ENCODE results near the gene BTLA.
"Not testable (repeated sequence)": the region's sequence is repeated elsewhere in the genome, so short reads cannot be mapped to it uniquely, and the experiment has no call there.

Gene BTLA

GRCh38 chr3:112498914-112499711, at the start of gene BTLA:
Gene BTLA, minus strand, starts transcription at chr3:112499472. Its CDS starts 114 bp downstream, at chr3:112499358.
- peak within 1 kb of the TSS; percentile 89 for H3K4me3 ChIP-seq (ENCODE audit: low read length)
- TF ChIP-seq ZNF274 (IDR thresholded peaks at IDR 0.05; ENCODE audit: low read depth, low read length): no peak

DNA sequence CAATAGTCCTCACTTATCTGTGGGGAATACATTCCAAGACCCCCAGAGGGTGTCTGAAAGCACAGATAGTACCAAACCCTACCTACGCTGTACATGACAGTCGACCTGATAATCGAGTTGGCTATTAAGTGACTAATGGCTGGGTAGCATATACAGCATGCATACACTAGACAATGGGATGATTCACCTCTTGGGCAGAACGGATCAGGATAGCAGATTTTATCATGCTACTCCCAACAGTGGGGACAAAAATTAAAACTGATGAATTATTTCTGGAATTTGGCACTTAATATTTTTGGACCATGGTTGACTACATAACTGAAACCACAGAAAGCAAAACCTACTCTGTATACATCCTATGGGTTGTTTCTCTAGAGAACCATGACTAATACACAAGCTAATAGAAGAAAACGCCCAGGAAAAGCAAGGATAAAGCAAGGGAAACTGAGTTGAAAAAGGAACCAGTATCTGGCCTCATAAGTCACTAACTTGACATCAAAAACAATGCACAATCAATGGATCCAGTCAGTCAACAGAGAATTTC, 47.0 kb upstream of the BTLA start:
- no peak overlapping the region for H3K4me3 ChIP-seq (ENCODE audit: low read length)
- TF ChIP-seq ZNF274 (IDR thresholded peaks at IDR 0.05; ENCODE audit: low read depth, low read length): no peak

GRCh38 chr3:112539825-112540650, 40.8 kb upstream of the BTLA start:
- TF ChIP-seq ZNF274 (IDR thresholded peaks at IDR 0.05; ENCODE audit: low read depth, low read length): no peak
- H3K4me3 ChIP-seq (ENCODE audit: low read length): no peak overlapping the region

DNA sequence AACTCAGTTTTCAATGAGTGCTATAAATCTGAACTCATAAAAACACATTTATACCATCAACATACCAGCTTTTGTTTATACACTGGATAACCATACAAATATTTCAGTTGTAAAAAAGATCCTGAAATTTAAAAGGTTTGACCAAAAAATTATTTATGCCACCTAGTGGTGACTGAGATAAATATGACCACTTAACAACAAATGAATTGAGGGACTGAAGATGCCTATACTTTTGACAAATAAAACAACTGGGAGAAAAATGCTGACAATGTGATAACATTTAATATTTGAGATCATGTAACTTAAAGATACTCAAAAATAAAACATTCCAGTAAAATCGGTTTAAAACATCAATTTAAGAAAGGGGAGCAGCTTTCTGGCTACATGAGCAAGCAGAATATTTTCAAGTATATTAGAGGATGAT, 32.1 kb upstream of the BTLA start:
- no peak for TF ChIP-seq ZNF274 (IDR thresholded peaks at IDR 0.05; ENCODE audit: low read depth, low read length)
- H3K4me3 ChIP-seq (ENCODE audit: low read length): no peak overlapping the region

GRCh38 chr3:112530573-112530972, 31.3 kb upstream of the BTLA start:
- H3K4me3 ChIP-seq (ENCODE audit: low read length): no peak overlapping the region
- no peak for TF ChIP-seq ZNF274 (IDR thresholded peaks at IDR 0.05; ENCODE audit: low read depth, low read length)

- not testable (repeated sequence) for H3K4me3 ChIP-seq (ENCODE audit: low read length)
These were observed 24.9 kb upstream of the BTLA start for GRCh38 chr3:112524127-112524526.

DNA sequence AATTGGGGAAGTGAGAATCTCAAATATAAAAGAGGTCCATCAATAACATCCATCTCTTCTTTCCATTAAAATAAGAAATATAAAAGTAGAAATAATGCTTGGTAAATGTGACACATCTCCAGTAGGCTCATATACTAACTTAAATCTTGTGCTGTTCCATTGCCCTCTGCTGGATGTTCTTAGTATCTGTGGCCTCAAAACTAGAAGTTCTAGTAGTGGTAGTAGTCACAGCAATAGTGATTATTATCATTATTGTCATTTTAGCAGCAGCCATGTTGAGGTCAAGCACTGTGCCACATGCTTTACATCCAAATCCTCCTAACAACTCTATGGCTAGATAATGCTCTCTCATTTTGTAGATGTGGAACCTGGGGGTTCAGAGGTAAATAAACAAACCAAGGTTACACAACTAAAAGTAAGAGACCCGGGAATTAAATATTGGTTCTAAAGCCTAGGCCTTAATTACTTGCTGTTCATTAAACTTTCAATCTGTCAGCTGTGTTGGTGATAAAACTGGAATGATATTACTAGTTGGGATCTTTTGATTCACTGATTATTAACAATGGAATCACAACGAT, 20.2 kb upstream of the BTLA start:
- no peak for TF ChIP-seq ZNF274 (IDR thresholded peaks at IDR 0.05; ENCODE audit: low read depth, low read length)
- H3K4me3 ChIP-seq (ENCODE audit: low read length): no peak overlapping the region

GRCh38 chr3:112518970-112519369, 19.7 kb upstream of the BTLA start:
- H3K4me3 ChIP-seq (ENCODE audit: low read length): not testable (repeated sequence)

DNA sequence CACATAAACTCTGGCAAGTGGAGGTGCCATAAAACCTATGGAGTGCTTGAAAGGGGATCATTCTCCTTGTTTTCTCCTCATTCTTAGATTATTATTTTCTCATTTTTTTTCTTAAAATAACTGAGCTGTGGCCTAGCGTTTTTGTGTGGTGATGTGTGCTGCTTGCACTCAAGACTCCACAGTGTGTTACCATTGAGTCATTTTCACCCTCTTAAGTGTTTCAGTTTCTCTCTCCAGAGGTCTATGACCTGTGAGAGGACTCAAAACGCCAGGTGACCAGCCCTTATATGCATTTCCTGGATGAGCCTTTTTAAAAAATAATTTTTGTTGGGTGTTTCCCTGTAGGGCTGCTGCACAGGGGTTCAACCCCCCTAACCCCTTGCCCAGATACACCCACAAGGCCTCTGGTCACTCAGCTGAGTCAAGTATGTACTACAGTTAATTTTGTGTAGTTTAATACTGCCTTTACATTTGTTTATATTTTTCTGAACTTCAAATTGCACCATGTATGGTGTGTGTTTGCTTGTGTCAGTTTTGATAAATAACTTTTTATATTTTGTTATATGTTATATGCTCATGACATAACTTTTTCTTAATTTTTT, 15.4 kb upstream of the BTLA start:
- H3K4me3 ChIP-seq (ENCODE audit: low read length): no peak overlapping the region; the same call in 1 of the 2 replicates
- no peak for TF ChIP-seq ZNF274 (IDR thresholded peaks at IDR 0.05; ENCODE audit: low read depth, low read length)

GRCh38 chr3:112512320-112512719, 13.0 kb upstream of the BTLA start:
- TF ChIP-seq ZNF274 (IDR thresholded peaks at IDR 0.05; ENCODE audit: low read depth, low read length): no peak
- no peak overlapping the region for H3K4me3 ChIP-seq (ENCODE audit: low read length)

- no peak for TF ChIP-seq ZNF274 (IDR thresholded peaks at IDR 0.05; ENCODE audit: low read depth, low read length)
- no peak overlapping the region for H3K4me3 ChIP-seq (ENCODE audit: low read length)
These were observed 9.6 kb upstream of the BTLA start for GRCh38 chr3:112508860-112509259.

DNA sequence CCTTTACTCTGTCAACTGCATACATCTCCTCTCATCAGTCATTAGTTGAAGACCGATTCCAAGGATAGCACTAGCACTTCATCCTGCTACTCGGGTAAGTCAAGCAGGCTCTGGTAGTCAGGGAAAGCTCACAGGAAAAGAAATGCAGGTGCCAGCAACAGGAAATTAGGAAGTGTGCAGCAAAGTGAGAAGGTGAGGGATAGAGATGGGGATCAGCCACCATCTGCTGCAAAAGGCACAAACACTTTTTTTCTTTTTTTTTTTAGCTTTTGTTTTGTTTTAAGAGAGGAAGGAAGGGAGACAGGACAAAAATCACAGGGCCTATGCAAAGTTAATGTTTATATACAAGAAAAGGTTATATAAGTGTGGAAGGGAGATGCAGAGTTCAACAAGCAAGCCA, 9.0 kb upstream of the BTLA start:
- H3K4me3 ChIP-seq (ENCODE audit: low read length): no peak overlapping the region
- no peak for TF ChIP-seq ZNF274 (IDR thresholded peaks at IDR 0.05; ENCODE audit: low read depth, low read length)

DNA sequence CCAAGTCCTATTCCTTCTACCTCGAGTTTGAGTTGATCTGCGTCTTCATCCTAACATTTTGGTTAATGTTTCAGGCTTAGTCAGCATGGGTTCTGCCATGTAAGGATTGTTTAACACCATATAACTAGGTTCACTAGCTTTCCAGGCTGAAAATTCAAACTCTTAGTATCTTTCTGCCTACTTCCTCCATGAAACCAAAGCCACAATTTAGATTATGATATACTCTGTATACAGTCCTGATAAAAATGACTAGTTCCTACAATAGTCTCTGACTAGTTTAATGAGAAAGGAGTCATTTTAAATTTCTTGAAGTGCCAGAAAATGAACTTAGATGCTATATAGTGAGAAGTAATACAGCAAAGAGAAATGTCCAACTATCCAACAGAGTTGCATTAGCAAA, 6.6 kb upstream of the BTLA start:
- H3K4me3 ChIP-seq (ENCODE audit: low read length): no peak overlapping the region
- no peak for TF ChIP-seq ZNF274 (IDR thresholded peaks at IDR 0.05; ENCODE audit: low read depth, low read length)

DNA sequence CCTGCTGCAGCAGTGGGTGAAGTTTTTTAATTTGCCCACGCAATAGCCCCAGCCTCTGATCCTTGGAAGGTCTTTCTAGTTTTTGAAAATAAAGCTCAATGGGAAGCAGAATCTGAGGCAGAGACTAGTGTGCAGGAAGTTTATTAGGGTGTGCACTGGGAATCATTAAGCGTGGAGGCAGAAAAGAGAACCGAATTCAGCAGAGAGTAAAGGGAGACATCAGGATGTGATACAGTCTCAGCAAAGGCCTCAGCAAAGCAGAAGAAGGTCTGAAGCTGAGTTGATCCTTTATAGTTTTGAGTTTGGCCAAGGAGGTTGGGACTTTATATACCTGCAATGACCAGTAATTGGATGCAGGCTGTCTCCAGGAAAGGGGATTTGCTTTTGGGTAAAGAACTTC, 4.9 kb upstream of the BTLA start:
- no peak for TF ChIP-seq ZNF274 (IDR thresholded peaks at IDR 0.05; ENCODE audit: low read depth, low read length)
- no peak overlapping the region for H3K4me3 ChIP-seq (ENCODE audit: low read length)

Measured in GM08714 (cell line).